GM18526 (cell line): Measurements from ENCODE around the gene PRKCZ.

Experiments
- POLR2A ChIP-seq: IDR thresholded peaks from 3 replicates; pipeline ENCODE4 v1.6.1; 2011; ENCODE audit not compliant: insufficient read length; ENCODE audit errors: extremely low read depth

The PRKCZ gene

DNA sequence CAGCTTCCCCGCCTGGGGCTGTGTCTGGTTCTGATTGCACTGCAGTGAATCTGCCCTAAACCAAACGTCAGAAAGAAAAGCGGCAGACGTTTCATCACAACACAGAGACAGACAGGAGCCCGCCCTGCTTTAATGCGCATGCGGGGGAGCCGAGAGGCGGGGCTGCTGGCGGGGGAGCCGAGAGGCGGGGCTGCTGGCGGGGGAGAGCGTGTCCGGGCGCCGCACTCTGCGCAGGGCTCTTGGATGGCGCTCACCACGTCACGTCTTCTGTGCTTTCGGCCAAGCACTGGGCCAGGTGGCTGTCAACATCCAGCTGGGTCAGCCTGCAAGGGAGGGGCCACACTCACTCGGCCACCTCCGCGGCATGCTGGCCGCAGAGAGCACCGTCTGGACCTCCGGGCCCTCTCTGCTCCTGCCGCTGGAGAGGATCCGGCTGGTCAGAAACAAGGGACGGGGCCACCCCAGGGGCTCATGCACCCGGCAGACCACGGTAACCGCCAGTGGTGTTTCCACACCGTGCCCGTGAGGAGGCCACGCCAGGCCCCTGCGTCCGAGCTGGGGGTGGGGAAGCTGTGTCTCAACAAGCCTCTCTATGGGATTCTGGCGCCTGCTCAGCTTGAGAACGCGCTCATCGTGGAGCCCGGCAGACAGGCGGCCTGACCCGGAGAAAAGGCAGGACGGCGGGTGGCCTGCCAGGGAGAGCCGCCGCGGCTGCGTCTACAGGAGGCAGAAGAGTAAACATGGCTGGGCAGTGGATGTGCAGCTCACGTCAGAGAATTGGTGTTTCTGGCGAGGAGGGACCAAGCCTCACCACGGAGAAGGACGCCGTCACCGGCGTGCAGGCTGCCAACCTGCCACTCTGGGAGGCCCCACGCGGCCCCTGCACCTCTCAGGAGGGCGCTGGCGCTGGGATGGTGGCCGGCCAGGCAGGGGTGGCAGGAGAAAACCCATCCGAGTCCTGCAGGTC, 139.5 kb downstream of the PRKCZ start:
- TF ChIP-seq POLR2A = no peak

- TF ChIP-seq POLR2A = no peak
Observed at GRCh38 chr1:2190491-2190976, 140.3 kb downstream of the PRKCZ start.

DNA sequence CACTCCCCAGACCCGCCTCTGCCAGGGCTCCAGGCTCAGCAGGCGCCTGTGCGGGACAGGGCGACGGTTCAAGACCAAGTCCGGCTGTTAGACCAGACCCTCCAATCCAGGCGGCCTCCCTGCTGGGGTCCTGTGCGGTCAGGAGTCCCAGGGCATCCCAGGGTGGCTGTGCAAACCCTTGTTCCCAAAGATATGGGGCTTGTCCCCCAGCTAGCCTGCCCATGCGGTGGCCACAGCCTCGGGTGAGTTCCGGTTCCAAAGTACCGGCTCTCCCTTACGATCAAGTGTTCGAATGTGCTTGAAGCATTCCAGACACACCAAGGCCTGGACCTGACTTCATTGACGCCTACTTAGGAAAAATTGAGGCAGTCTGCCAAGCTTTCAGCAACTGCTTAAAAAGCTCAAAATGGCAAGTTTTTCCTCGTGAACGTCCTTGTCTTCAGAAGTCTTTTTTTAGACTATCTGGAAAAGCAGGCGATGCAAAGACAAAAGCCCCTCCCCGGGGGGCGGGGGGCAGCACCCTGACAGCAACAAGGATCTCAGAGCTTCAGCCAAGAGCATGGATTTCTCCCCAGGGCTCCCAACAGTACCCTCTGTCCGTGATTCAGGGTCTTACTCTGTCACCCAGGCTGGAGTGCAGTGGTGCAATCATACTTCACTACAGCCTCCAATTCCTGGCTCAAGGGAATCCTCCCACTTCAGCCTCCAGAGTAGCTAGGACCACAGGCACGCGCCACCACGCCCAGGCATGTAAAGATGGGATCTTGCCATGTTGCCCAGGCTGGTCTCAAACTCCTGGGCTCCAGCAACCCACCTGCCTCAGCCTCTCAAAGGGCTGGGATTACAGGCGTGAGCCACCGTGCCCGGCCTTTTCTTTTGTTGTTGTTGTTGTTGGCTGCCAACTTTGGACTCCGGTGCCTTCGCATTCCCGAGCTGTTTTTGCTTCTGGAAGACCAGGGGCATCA, 142.1 kb downstream of the PRKCZ start:
- no peak for TF ChIP-seq POLR2A

GRCh38 chr1:2193514-2194281, 143.5 kb downstream of the PRKCZ start:
- TF ChIP-seq POLR2A = no peak

GRCh38 chr1:2194319-2194897, 144.2 kb downstream of the PRKCZ start, which contains the start of gene FAAP20:
Gene FAAP20, minus strand, starts transcription at chr1:2194772. Its CDS starts 23 bp downstream, at chr1:2194749.
- TF ChIP-seq POLR2A = peak; percentile 56

DNA sequence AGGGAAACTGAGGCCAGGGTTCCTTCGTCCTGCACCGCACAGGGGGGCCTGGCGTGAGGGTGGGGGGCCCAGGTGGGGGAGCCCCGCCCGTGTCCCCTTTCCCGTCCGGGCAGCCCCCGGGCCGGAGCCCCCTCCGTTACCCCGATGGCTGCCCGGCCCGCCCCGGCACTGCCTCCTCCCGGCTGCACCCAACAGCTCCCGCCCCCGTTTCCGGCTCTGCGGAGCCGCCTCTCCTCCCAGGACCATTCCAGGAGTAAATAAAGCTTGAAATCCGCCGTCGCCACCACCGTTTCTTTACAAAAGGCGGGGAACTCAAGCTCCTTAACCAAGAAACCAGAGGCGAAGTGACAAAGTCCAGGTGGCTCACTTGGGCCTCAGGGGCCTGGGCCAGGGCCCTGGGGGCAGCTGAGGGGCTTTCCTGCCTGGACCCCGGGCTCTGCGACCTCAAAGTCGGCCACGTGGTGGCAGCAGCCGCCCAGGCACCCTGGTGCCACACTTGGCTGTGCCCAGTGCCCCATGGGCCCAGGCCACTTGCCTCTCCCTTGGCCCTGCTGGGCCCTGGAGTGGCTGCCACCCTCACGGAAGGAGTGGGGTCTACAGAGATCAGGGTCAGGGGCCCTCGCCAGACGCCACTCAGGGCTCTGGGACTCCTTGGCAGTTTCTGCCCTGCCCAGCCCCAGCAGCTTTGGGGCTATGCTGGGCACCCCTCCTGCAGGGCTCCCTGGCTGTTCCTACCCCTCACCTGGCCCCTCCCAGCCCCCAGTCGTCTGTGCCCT, 144.9 kb downstream of the PRKCZ start:
- no peak for TF ChIP-seq POLR2A

- TF ChIP-seq POLR2A = no peak
Observed at GRCh38 chr1:2195785-2196184, 145.6 kb downstream of the PRKCZ start.

DNA sequence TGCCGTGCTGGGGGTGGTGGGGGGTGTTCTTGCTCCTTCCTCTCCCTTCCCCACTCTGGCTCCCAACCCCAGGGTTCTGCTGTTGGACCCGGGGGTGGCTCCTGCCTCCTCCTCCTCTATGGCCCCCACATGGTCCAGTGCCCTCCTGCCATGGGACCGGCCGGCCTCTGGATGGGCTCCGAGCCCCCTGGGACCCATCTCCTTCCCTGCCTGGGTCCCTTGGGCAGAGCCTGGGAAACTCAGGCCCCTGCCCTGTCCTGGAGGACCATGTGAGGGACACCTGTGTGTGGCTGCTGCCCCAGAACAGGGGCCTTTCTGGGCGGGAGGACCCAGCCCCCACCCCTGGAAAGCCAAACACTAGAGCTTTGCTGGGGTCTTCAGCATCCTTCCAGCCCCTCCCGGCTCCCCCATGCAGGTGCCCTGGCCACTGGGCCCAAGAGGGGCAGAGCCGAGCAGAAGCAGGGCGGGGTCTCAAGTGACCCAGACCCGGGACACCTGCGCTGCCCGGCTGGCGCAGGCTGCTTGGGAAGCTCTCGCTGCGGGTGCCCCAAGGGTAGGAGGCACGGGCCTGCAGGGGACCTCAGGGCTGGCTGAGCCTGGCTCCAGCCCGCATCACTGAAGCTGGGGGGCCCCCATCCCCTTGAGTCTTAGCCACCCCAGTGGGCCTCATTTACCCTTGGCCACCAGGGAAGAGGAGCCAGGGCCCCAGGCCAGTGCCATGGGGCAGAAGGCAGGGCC, 146.9 kb downstream of the PRKCZ start:
- no peak for TF ChIP-seq POLR2A

- TF ChIP-seq POLR2A = no peak
Observed at GRCh38 chr1:2197707-2198165, 147.5 kb downstream of the PRKCZ start.

DNA sequence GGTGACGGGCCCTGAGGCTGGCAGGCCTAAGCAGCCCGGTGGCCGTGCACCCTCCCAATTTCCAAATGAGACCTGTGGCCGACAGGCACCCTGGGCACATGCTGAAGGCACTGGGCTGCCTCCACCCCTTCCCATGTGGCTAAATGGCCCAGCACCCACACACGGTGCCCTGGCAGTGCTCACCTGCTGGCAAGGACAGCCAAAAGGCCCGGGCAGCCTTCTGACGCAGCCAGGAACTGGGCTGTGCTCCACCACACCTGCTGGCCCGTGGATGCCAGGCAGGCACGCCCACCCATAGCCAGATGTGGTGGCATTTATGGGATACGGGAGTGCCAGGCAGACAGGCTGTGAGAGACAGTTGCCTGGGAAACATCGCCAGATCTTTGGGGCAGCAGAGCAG, 148.4 kb downstream of the PRKCZ start:
- no peak for TF ChIP-seq POLR2A

DNA sequence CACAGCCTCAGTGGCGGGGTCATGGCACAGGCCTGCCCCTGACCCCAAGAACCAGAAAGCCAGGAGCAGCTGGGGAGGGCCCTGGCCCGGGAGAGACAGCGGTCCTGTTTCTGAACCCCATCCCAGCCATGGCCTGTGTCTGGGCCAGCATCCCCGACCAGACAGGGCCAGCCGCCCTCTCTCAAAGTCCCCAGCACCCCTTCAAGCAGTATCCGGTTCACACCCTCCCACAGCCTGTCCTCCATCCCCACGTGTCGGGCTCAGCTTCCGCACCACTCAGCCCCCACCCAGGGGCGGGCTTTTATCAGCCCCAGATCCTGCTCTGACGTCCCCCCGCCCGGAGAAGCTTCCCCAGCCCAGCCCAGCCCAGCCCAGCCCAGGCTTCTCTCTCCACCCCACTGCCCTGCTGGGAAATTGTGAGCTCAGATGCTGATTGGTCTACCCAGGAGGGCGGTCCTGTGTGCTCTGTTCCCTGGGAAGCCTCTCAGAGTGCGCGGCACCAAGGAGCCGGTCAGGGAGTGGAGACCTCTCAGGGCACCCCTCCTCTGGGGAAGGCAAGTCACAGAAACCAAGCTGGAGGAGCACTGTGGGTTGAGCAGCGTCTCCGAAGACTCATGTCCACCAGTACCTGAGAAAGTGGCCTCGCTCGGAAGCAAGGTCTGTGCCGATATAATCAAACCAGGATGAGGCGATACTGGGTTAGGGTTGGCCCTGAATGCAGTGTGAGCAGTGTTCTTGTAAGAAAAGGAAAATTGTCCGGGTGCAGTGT, 149.0 kb downstream of the PRKCZ start:
- TF ChIP-seq POLR2A = peak; percentile 31

DNA sequence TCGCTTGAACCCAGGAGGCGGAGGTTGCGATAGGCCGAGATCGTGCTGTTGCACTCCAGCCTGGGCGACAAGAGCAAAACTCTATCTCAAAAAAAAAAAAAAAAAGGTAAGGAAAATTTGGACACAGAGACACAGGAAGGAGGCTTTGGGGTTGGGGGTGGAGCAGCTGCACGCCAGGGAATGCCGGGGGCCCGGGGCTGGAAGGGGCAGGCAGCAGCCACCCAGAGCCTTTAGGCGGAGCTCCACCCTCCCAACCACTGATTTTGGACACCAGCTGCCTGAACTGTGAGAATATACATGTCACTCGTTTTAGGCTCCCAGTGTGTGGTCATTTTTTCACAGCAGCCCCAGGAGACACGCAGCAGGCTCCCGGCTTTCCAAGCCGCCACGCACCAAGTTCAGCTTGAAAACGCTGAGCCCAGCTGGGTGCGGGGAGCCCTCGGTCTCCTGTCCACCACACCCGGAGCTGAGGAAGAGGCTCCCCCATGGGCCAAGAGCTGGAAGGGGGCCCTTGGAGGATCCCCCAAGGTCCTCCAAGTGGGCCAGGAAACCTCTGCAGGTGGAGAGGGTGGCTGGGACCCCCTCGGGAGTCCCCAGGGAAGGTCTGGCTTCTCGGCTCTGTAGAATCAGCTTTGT, 150.2 kb downstream of the PRKCZ start:
- TF ChIP-seq POLR2A = no peak

DNA sequence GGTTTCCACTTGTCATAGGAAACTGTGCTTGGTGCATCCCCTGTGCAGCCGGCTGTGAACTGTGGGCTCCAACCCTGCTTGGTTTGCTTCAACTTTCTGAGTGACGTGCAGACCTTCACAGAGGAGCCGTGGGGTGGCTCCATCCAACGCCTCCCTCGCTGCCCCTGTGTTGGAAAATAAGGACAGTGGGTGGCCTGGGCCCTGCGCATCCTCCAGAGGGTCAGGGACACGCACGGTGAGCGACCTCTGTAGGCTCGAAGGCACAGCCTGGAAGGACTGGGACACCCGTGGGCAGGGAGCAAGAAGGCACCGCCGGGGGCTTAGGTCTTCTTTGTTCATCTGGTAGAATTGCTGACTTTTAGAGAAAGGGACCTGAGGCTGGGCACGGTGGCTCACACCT, 150.9 kb downstream of the PRKCZ start:
- no peak for TF ChIP-seq POLR2A
